CD4-positive, alpha-beta T cell (primary cell): Measurements from ENCODE around the gene SLC39A5. TPM values are rescaled to one million over a fixed set of nuclear protein-coding genes. Genes with fewer than 3 reads are reported as not detected.

Experiments used
- ATAC-seq: fragments of 200-7000 bp; cut with Tn5 transposase; one replicate; pipeline ENCODE4 v1.10.0; 2022; ENCODE audit warnings: mild to moderate bottlenecking; ENCODE audit not compliant: poor library complexity
- CTCF ChIA-PET: fragments of 350-600 bp; sonication (Branson Sonifier 250); formaldehyde crosslinking; loops from one replicate; lab custom pipeline; 2021; ENCODE audit warnings: antibody characterized with exemption, inconsistent platforms; lab: Charles Lee
- POLR2A ChIA-PET: fragments of 350-600 bp; sonication (Branson Sonifier 250); formaldehyde crosslinking; loops from one replicate; lab custom pipeline; 2021; ENCODE audit warnings: antibody characterized with exemption, inconsistent platforms; lab: Charles Lee
- DNase-seq, 14 experiments: peaks; one replicate each; pipeline ENCODE4 v3.0.0-alpha.2; 2013 to 2020; ENCODE audit warnings: mixed read lengths in 2 of 14
- H3K27ac ChIP-seq, 2 donors: one replicate each; pipeline versions ENCODE4 v1.5.1 to v1.7.0; 2013; ENCODE audit warnings: low read length in 2 of 2, low read depth in 1 of 2, mild to moderate bottlenecking in 1 of 2
- H3K27me3 ChIP-seq, 2 experiments: 1 replicate in 1 of 2; 2 replicates in 1 of 2; pipeline versions ENCODE4 v1.6.1 to v1.7.0; 2013; ENCODE audit warnings: low read length in 2 of 2, control low read depth in 1 of 2, mild to moderate bottlenecking in 1 of 2, moderate library complexity in 1 of 2; ENCODE audit not compliant: insufficient read depth in 2 of 2, control insufficient read depth in 1 of 2
- H3K36me3 ChIP-seq: one replicate; pipeline ENCODE4 v1.6.1; 2013; ENCODE audit warnings: low read length, control low read depth; ENCODE audit not compliant: insufficient read depth
- H3K4me1 ChIP-seq: one replicate; pipeline ENCODE4 v1.6.1; 2013; ENCODE audit warnings: low read length, control low read depth; ENCODE audit not compliant: insufficient read depth
- H3K4me3 ChIP-seq: one replicate; pipeline ENCODE4 v1.5.1; 2013; ENCODE audit warnings: mild to moderate bottlenecking, low read length, moderate library complexity
- H3K9me3 ChIP-seq, 2 experiments: 1 replicate in 1 of 2; 2 replicates in 1 of 2; pipeline versions ENCODE4 v1.6.1 to v1.7.0; 2013; ENCODE audit warnings: low read length in 2 of 2, mild to moderate bottlenecking in 2 of 2, control low read depth in 1 of 2, moderate library complexity in 1 of 2; ENCODE audit not compliant: control insufficient read depth in 1 of 2, insufficient read depth in 1 of 2
- H3K27ac Mint-ChIP-seq: one replicate; pipeline ENCODE4 v1.8.0; 2020; ENCODE audit warnings: mixed read lengths
- H3K27me3 Mint-ChIP-seq: one replicate; pipeline ENCODE4 v1.8.0; 2021; ENCODE audit warnings: mixed read lengths
- H3K36me3 Mint-ChIP-seq: one replicate; pipeline ENCODE4 v1.8.0; 2021; ENCODE audit warnings: low read depth, mixed read lengths
- H3K4me1 Mint-ChIP-seq: one replicate; pipeline ENCODE4 v1.8.0; 2021; ENCODE audit warnings: low read depth, mixed read lengths
- H3K4me3 Mint-ChIP-seq: one replicate; pipeline ENCODE4 v1.8.0; 2020; ENCODE audit warnings: mild to moderate bottlenecking, mixed read lengths
- H3K9me3 Mint-ChIP-seq: one replicate; pipeline ENCODE4 v1.8.0; 2020; ENCODE audit warnings: mixed read lengths
- CTCF ChIP-seq: fragments of 200-600 bp; IDR thresholded peaks from one replicate; pipeline ENCODE4 v1.8.0; 2022; ENCODE audit warnings: antibody characterized with exemption, mild to moderate bottlenecking
- intact Hi-C, 2 experiments: fragments of 100-400 bp; cut with DNase I in 1 of 2; cut with micrococcal nuclease in 1 of 2; formaldehyde crosslinking; loops; one replicate each; pipeline versions ENCODE4 v1.15.1 to v1.9.0; 2023 to 2025; cut with DNase I, micrococcal nuclease
- total RNA-seq, 174 experiments: library from RNA in 2 of 174; stranded (reverse) in 2 of 174; gene quantifications; one replicate each; pipeline ENCODE4 v1.2.3 and lab custom pipeline; 2021 to 2026

SLC39A5 gene
- total RNA-seq, 2 experiments from 2014 or later: 0.33 TPM; not detected in 1

GRCh38 chr12:56223571-56224101 lies 6.2 kb upstream of the SLC39A5 start:
- no peaks in the 10 kb centered on the region for H3K36me3 ChIP-seq
- Mint-ChIP-seq H3K27ac (peak overlapping the region; percentile 100), H3K4me3 (peak overlapping the region; percentile 98), H3K9me3 (no peaks in the 10 kb centered on the region), H3K27me3 (no peaks in the 10 kb centered on the region), H3K4me1 (peaks cover 48% of the 10 kb centered on the region), H3K36me3 (peaks cover 21% of the 10 kb centered on the region)
- DNase-seq (peak in 1 of 14 experiments; percentile 11), ATAC-seq (no peak)
- TF ChIP-seq CTCF: no peak
- ChIA-PET POLR2A (interaction anchor here (4.1 kb wide), 1 partner anchor 105 kb away, joined by 62 read pairs; the partner anchor contains the start of gene ZC3H10), CTCF (interaction anchor here (0.7 to 4.8 kb wide), 5 partner anchors 18 to 267 kb away, joined by 3 to 31 read pairs (median 15); partner anchors contain the start of gene SMARCC2)
- intact Hi-C loops: loop anchor here (1.0 to 10.0 kb wide), 7 partner anchors 30 to 485 kb away; partner anchors contain the start of genes ANKRD52 (in 1 of the 2) and RPS26 (in 1 of the 2)
- no peaks in the 10 kb centered on the region for H3K27me3 ChIP-seq
- no peaks in the 10 kb centered on the region for H3K9me3 ChIP-seq
- peak overlapping the region; percentile 70 for H3K4me3 ChIP-seq
- H3K4me1 ChIP-seq: peaks cover 56% of the 10 kb centered on the region
- H3K27ac ChIP-seq: peak overlapping the region; percentile 60 to 80

GRCh38 chr12:56224102-56224701 lies 5.6 kb upstream of the SLC39A5 start, which contains the start of gene NABP2:
NABP2 (plus strand) TSS chr12:56224342; CDS start chr12:56224857, 515 bp downstream.
- Histone ChIP-seq H3K4me1 (peaks cover 56% of the 10 kb centered on the region), H3K9me3 (no peaks in the 10 kb centered on the region), H3K4me3 (peak within 1 kb of the TSS; percentile 70), H3K36me3 (peaks cover 2% of the 10 kb centered on the region), H3K27ac (peak within 1 kb of the TSS; percentile 60 to 81), H3K27me3 (no peaks in the 10 kb centered on the region)
- H3K27ac Mint-ChIP-seq: peak within 1 kb of the TSS; percentile 100
- ATAC-seq: peak; percentile 66
- H3K9me3 Mint-ChIP-seq: no peaks in the 10 kb centered on the region
- peak; percentile 88 for TF ChIP-seq CTCF
- intact Hi-C loops: loop anchor here (1.0 to 10.0 kb wide), 7 partner anchors 31 to 485 kb away; partner anchors contain the start of genes ANKRD52 (in 1 of the 2) and RPS26 (in 1 of the 2)
- DNase-seq: peak; percentile 73 to 96 (median 88)
- peaks cover 21% of the 10 kb centered on the region for H3K36me3 Mint-ChIP-seq
- no peaks in the 10 kb centered on the region for H3K27me3 Mint-ChIP-seq
- ChIA-PET CTCF (interaction anchor here (1.7 to 4.8 kb wide), 4 partner anchors 18 to 34 kb away, joined by 7 to 31 read pairs (median 17); partner anchors contain the start of gene SMARCC2), POLR2A (no interaction called here)
- peak within 1 kb of the TSS; percentile 98 for H3K4me3 Mint-ChIP-seq
- peaks cover 48% of the 10 kb centered on the region for H3K4me1 Mint-ChIP-seq

- no peaks in the 10 kb centered on the region for H3K27me3 ChIP-seq
- no peaks in the 10 kb centered on the region for H3K9me3 Mint-ChIP-seq
- peaks cover 48% of the 10 kb centered on the region for H3K4me1 Mint-ChIP-seq
- H3K9me3 ChIP-seq: no peaks in the 10 kb centered on the region
- POLR2A ChIA-PET: no interaction called here
- intact Hi-C loops: loop anchor here (1.0 to 10.0 kb wide), 7 partner anchors 32 to 486 kb away; partner anchors contain the start of genes ANKRD52 (in 1 of the 2) and RPS26 (in 1 of the 2)
- H3K4me3 Mint-ChIP-seq: peak overlapping the region; percentile 98
- H3K27me3 Mint-ChIP-seq: no peaks in the 10 kb centered on the region
- DNase-seq (peak in 2 of 14 experiments; percentile 19 to 30), ATAC-seq (no peak)
- H3K36me3 Mint-ChIP-seq: peaks cover 21% of the 10 kb centered on the region
- no peak for TF ChIP-seq CTCF
- H3K27ac Mint-ChIP-seq: peak overlapping the region; percentile 100
- peaks cover 51% of the 10 kb centered on the region for H3K4me1 ChIP-seq
- H3K36me3 ChIP-seq: peaks cover 3% of the 10 kb centered on the region
- H3K4me3 ChIP-seq: peak overlapping the region; percentile 70
- CTCF ChIA-PET: interaction anchor here (1.7 kb wide), 1 partner anchor 19 kb away, joined by 7 read pairs; no protein-coding TSS in a partner anchor
- H3K27ac ChIP-seq: peak overlapping the region in 1 of 2 donors; percentile 60
Measured at GRCh38 chr12:56224954-56225353, 4.9 kb upstream of the SLC39A5 start.
